Endodermal cell (in vitro differentiated cells): ENCODE results near the gene IL21R. TPM values are rescaled to one million over a fixed set of nuclear protein-coding genes. Genes with fewer than 3 reads are reported as not detected.

Experiments used
- DNase-seq: peaks from one replicate; pipeline ENCODE4 v3.0.0-alpha.2; 2017
- H3K27ac ChIP-seq: 2 replicates; pipeline ENCODE4 v1.5.1; 2013; ENCODE audit warnings: mild to moderate bottlenecking, low read depth, low read length, moderate library complexity
- H3K27me3 ChIP-seq: 2 replicates; pipeline ENCODE4 v1.6.1; 2013; ENCODE audit warnings: mild to moderate bottlenecking, low read length, moderate library complexity; ENCODE audit not compliant: insufficient read depth, control insufficient read depth, poor library complexity, severe bottlenecking
- H3K36me3 ChIP-seq: 2 replicates; pipeline ENCODE4 v1.7.0; 2013; ENCODE audit warnings: mild to moderate bottlenecking, low read length, moderate library complexity; ENCODE audit not compliant: control insufficient read depth, insufficient read depth
- H3K4me1 ChIP-seq: one replicate; pipeline ENCODE4 v1.7.0; 2013; ENCODE audit warnings: low read length; ENCODE audit not compliant: control insufficient read depth, insufficient read depth
- H3K4me3 ChIP-seq: 2 replicates; pipeline ENCODE4 v1.5.1; 2013; ENCODE audit warnings: mild to moderate bottlenecking, low read length, moderate library complexity
- H3K9ac ChIP-seq: 2 replicates; pipeline ENCODE4 v1.6.1; 2013; ENCODE audit warnings: mild to moderate bottlenecking, low read length, moderate library complexity; ENCODE audit not compliant: poor library complexity, severe bottlenecking; ENCODE audit errors: extremely low read depth
- H3K9me3 ChIP-seq: 2 replicates; pipeline ENCODE4 v1.6.1; 2013; ENCODE audit warnings: mild to moderate bottlenecking, low read length, moderate library complexity; ENCODE audit not compliant: control insufficient read depth
- H3K27ac Mint-ChIP-seq: 2 replicates; pipeline ENCODE4 v1.8.0; 2020; ENCODE audit warnings: mixed read lengths
- H3K27me3 Mint-ChIP-seq: 2 replicates; pipeline ENCODE4 v1.8.0; 2021; ENCODE audit warnings: mild to moderate bottlenecking, mixed read lengths; ENCODE audit not compliant: insufficient read depth
- H3K36me3 Mint-ChIP-seq: 2 replicates; pipeline ENCODE4 v1.8.0; 2020; ENCODE audit warnings: low read depth, mixed read lengths
- H3K4me1 Mint-ChIP-seq: 2 replicates; pipeline ENCODE4 v1.8.0; 2020; ENCODE audit warnings: mixed read lengths
- H3K4me3 Mint-ChIP-seq: 2 replicates; pipeline ENCODE4 v1.8.0; 2020; ENCODE audit warnings: mild to moderate bottlenecking, moderate library complexity, mixed read lengths
- H3K9me3 Mint-ChIP-seq: 2 replicates; pipeline ENCODE4 v1.8.0; 2020; ENCODE audit warnings: mild to moderate bottlenecking, mixed read lengths
- CTCF ChIP-seq: fragments of 200-600 bp; sonication (generic); conservative IDR thresholded peaks from 2 replicates; pipeline ENCODE4 v1.5.0; 2021; ENCODE audit warnings: antibody characterized with exemption, mild to moderate bottlenecking
- WGBS, 2 experiments: methylation state at CpG; one replicate each; pipeline versions ENCODE4 v1.1.5 to v1.1.7; 2013; ENCODE audit warnings: missing lambda C conversion rate in 2 of 2, mixed read lengths in 1 of 2; ENCODE audit not compliant: insufficient coverage in 1 of 2, insufficient read length in 1 of 2; 5-methylcytosine and 5-hydroxymethylcytosine counted together
- total RNA-seq, 2 donors: library from RNA; stranded (reverse); fragmentation: NEBNext Ultra II Directional in 1 of 2; extraction: Animal tissue kit (Norgen Biotek cat#: 25700) in 1 of 2; gene quantifications; 2 replicates in 1 of 2; 3 replicates in 1 of 2; pipeline ENCODE4 v1.2.1, GENCODE V29; 2021

IL21R gene
- total RNA-seq, 2 donors from 2014 or later, result 0.18 TPM; not detected in 1

- Mint-ChIP-seq H3K27ac (no peak overlapping the region), H3K36me3 (no peaks in the 10 kb centered on the region), H3K4me1 (no peaks in the 10 kb centered on the region), H3K27me3 (peaks cover 10% of the 10 kb centered on the region), H3K4me3 (no peak overlapping the region), H3K9me3 (peaks cover 12% of the 10 kb centered on the region)
- H3K4me3 ChIP-seq, result no peak overlapping the region
- 89 to 100% methylated on average over 4 to 7 of the region's 7 CpGs for WGBS, 2 experiments
- DNase-seq, result no peak
- no peaks in the 10 kb centered on the region for H3K4me1 ChIP-seq
- no peaks in the 10 kb centered on the region for H3K9me3 ChIP-seq
- H3K27me3 ChIP-seq, result peaks cover 6% of the 10 kb centered on the region
- no peaks in the 10 kb centered on the region for H3K36me3 ChIP-seq
- TF ChIP-seq CTCF, result no peak
- no peak overlapping the region for H3K9ac ChIP-seq
- H3K27ac ChIP-seq, result no peak overlapping the region
These were observed 16.6 kb upstream of the IL21R start for GRCh38 chr16:27385398-27385797.

GRCh38 chr16:27386674-27387073 lies 15.3 kb upstream of the IL21R start:
- Mint-ChIP-seq H3K27me3 (peaks cover 10% of the 10 kb centered on the region), H3K27ac (no peak overlapping the region), H3K4me1 (no peaks in the 10 kb centered on the region), H3K4me3 (no peak overlapping the region), H3K9me3 (peaks cover 12% of the 10 kb centered on the region), H3K36me3 (no peaks in the 10 kb centered on the region)
- Histone ChIP-seq H3K9ac (no peak overlapping the region), H3K27me3 (peaks cover 6% of the 10 kb centered on the region), H3K4me1 (no peaks in the 10 kb centered on the region), H3K9me3 (no peaks in the 10 kb centered on the region), H3K4me3 (no peak overlapping the region), H3K36me3 (no peaks in the 10 kb centered on the region), H3K27ac (no peak overlapping the region)
- 92 to 94% methylated on average over 2 to 3 of the region's 4 CpGs for WGBS, 2 experiments
- no peak for DNase-seq
- TF ChIP-seq CTCF, result no peak

- H3K36me3 Mint-ChIP-seq, result no peaks in the 10 kb centered on the region
- Histone ChIP-seq H3K9ac (no peak overlapping the region), H3K4me3 (no peak overlapping the region), H3K36me3 (no peaks in the 10 kb centered on the region), H3K4me1 (no peaks in the 10 kb centered on the region), H3K9me3 (peaks cover 4% of the 10 kb centered on the region), H3K27me3 (peaks cover 6% of the 10 kb centered on the region), H3K27ac (no peak overlapping the region)
- no peak overlapping the region for H3K27ac Mint-ChIP-seq
- no peak for DNase-seq
- H3K4me1 Mint-ChIP-seq, result no peaks in the 10 kb centered on the region
- H3K27me3 Mint-ChIP-seq, result peaks cover 10% of the 10 kb centered on the region
- TF ChIP-seq CTCF, result no peak
- H3K4me3 Mint-ChIP-seq, result no peak overlapping the region
- peaks cover 12% of the 10 kb centered on the region for H3K9me3 Mint-ChIP-seq
- 93% methylated on average over 1 of the region's 1 CpG; no CpG with 5 or more reads in 1 of the 2 experiments for WGBS, 2 experiments
These were observed 14.2 kb upstream of the IL21R start for GRCh38 chr16:27387724-27388123.
